Measurements from ENCODE around the gene GHDC.
"Not testable (repeated sequence)": the region's sequence is repeated elsewhere in the genome, so short reads cannot be mapped to it uniquely, and the experiment has no call there.

The GHDC gene

GRCh38 chr17:42155614-42156045, 38.7 kb downstream of the GHDC start:
- DNase-seq (ENCODE audit: low read depth): no peak

- DNase-seq (ENCODE audit: low read depth): no peak
Measured at GRCh38 chr17:42153919-42154742, 40.2 kb downstream of the GHDC start.

- DNase-seq (ENCODE audit: low read depth): no peak
Measured at GRCh38 chr17:42146911-42147607, 47.2 kb downstream of the GHDC start.

DNA sequence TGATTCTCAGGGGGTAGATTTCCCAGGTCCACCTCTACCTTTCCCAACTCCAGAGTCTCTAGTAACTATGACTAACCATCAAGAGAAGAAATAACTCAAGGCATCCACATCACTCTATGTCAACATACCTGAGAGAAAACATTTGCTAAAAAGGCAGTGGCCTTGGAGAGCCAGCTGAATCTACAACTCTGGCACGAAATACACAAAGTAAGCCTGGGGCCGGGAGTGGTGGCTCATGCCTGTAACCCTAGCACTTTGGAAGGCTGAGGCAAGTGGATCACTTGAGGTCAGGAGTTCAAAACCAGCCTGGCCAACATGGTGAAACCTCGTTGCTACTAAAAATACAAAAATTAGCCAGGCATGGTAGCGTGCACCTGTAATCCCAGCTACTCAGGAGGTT, 51.2 kb downstream of the GHDC start:
- DNase-seq (ENCODE audit: low read depth): not testable (repeated sequence)

GRCh38 chr17:42142371-42142896, 51.9 kb downstream of the GHDC start:
- DNase-seq (ENCODE audit: low read depth): peak; percentile 62

DNA sequence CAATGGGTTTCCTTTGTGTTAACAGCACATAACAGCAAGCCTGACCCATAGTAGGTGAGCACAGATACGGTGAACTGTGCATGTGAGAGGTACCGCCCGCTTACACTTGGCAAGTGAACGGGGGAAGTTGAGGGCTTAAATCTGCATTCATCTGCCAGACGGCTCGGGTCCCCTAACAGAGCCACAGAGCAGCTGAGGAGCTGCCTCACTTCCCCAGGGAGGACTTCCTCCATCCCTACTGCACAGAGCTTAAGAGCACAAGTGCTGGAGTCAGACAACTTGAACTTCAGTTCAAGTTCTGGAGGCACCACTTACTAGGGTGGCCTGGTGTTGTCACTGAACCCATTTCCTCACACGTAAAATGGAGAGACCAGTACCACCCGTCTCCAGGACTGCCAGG, 52.9 kb downstream of the GHDC start:
- no peak for DNase-seq (ENCODE audit: low read depth)

- not testable (repeated sequence) for DNase-seq (ENCODE audit: low read depth)
Measured at GRCh38 chr17:42140690-42141089, 53.6 kb downstream of the GHDC start.
